Transverse colon (tissue), 4 donors: ENCODE data around the gene DSG2. TPM values are rescaled to one million over a fixed set of nuclear protein-coding genes. Genes with fewer than 3 reads are reported as not detected.

Experiments used
- DNase-seq: peaks from one replicate; pipeline ENCODE4 v3.0.0-alpha.2; 2019
- H3K27ac ChIP-seq, 4 donors: fragments of 200-600 bp; sonication (generic); 2 replicates each; pipeline ENCODE4 v1.5.1; 2016 to 2018; ENCODE audit warnings: inconsistent platforms in 4 of 4
- H3K27me3 ChIP-seq: fragments of 200-600 bp; sonication (generic); 2 replicates; pipeline ENCODE4 v1.5.1; 2017; ENCODE audit warnings: inconsistent platforms
- H3K36me3 ChIP-seq, 4 donors: fragments of 200-600 bp; sonication (generic); 2 replicates each; pipeline ENCODE4 v1.5.1; 2017 to 2019; ENCODE audit warnings: inconsistent platforms in 4 of 4
- H3K4me1 ChIP-seq, 4 donors: fragments of 200-600 bp; sonication (generic); 2 replicates each; pipeline ENCODE4 v1.5.1; 2017 to 2020; ENCODE audit warnings: inconsistent platforms in 4 of 4
- H3K4me3 ChIP-seq, 4 donors: fragments of 200-600 bp; sonication (generic); 1 replicate in 1 of 4; 2 replicates in 3 of 4; pipeline versions ENCODE4 v1.5.1 to v1.6.1; 2017 to 2019; ENCODE audit warnings: inconsistent platforms in 4 of 4
- H3K9me3 ChIP-seq, 2 donors: fragments of 200-600 bp; sonication (generic); 2 replicates each; pipeline ENCODE4 v1.5.1; 2017 to 2019; ENCODE audit warnings: inconsistent platforms in 2 of 2
- CTCF ChIP-seq, 5 experiments: fragments of 200-600 bp in 3 of 5; fragments of 450-650 bp in 2 of 5; sonication (generic) in 3 of 5; IDR thresholded peaks; 1 replicate in 2 of 5; 2 replicates in 3 of 5; pipeline ENCODE4 v1.5.1; 2016 to 2017; ENCODE audit warnings: antibody characterized with exemption in 5 of 5, inconsistent platforms in 3 of 5, mild to moderate bottlenecking in 2 of 5, moderate library complexity in 1 of 5
- EP300 ChIP-seq: sonication (generic); formaldehyde crosslinking; IDR thresholded peaks from one replicate; pipeline ENCODE4 v1.6.1; 2017; ENCODE audit warnings: antibody characterized with exemption, low read depth
- POLR2A ChIP-seq: fragments of 450-650 bp; IDR thresholded peaks from one replicate; pipeline ENCODE4 v1.6.1; 2016; ENCODE audit warnings: antibody characterized with exemption, mild to moderate bottlenecking, moderate library complexity
- POLR2AphosphoS5 ChIP-seq, 3 donors: sonication (generic); formaldehyde crosslinking; IDR thresholded peaks; one replicate each; pipeline ENCODE4 v1.6.1; 2016; ENCODE audit warnings: antibody characterized with exemption in 3 of 3
- WGBS, 2 donors: methylation state at CpG; one replicate each; pipeline ENCODE4 v1.1.5; 2018; ENCODE audit warnings: low coverage in 1 of 2; 5-methylcytosine and 5-hydroxymethylcytosine counted together
- in situ Hi-C, 4 donors: fragments of 200-750 bp; cut with MboI; loops; one replicate each; pipeline versions ENCODE4 v1.15.0 to v1.15.1; 2017; ENCODE audit warnings: low sequenced_read_pairs in 3 of 4, low pct_ligation_motif_present in 1 of 4, low pct_unique_long_range_greater_than_20kb in 1 of 4
- intact Hi-C: fragments of 100-400 bp; cut with DNase I; formaldehyde crosslinking; loops from one replicate; pipeline ENCODE4 v1.15.1; 2023; ENCODE audit warnings: low total_unique reads
- total RNA-seq, 4 donors: library from RNA; depleted of rRNA; stranded (reverse); fragments of >200 nt; gene quantifications; one replicate each; pipeline ENCODE4 v1.1.0, GENCODE V29; 2016

The DSG2 gene
- total RNA-seq, 4 donors from 2014 or later: 59.3 to 272 (median 198) TPM

- H3K36me3 ChIP-seq: no peaks in the 10 kb centered on the region
- H3K4me1 ChIP-seq: no peaks in the 10 kb centered on the region
- in situ Hi-C loops (no loop called here), intact Hi-C loops (no loop called here)
- no peaks in the 10 kb centered on the region for H3K27me3 ChIP-seq
- DNase-seq: no peak
- TF ChIP-seq EP300: no peak
- no peak for TF ChIP-seq POLR2A
- TF ChIP-seq POLR2AphosphoS5 (IDR thresholded peaks at IDR 0.05): no peak
- TF ChIP-seq CTCF (IDR thresholded peaks at IDR 0.05): no peak
- H3K4me3 ChIP-seq: no peak overlapping the region
- no peaks in the 10 kb centered on the region for H3K9me3 ChIP-seq
- 77 to 86% methylated on average over 5 to 9 of the region's 9 CpGs for WGBS, 2 donors
- no peak overlapping the region for H3K27ac ChIP-seq
These were observed 98.3 kb downstream of the DSG2 start for GRCh38 chr18:31596081-31596872.

- WGBS, 2 donors: 85 to 90% methylated on average over 2 to 13 of the region's 13 CpGs
- in situ Hi-C loops: no loop called here
- Histone ChIP-seq H3K27ac (no peak overlapping the region), H3K36me3 (no peaks in the 10 kb centered on the region), H3K4me3 (no peak overlapping the region), H3K9me3 (no peaks in the 10 kb centered on the region), H3K27me3 (no peaks in the 10 kb centered on the region), H3K4me1 (no peaks in the 10 kb centered on the region)
- DNase-seq: no peak
- intact Hi-C loops: no loop called here
- TF ChIP-seq EP300 (no peak), POLR2AphosphoS5 (IDR thresholded peaks at IDR 0.05) (no peak), CTCF (IDR thresholded peaks at IDR 0.05) (no peak)
These were observed 100.2 kb downstream of the DSG2 start for GRCh38 chr18:31598021-31598805.

Other genes with a start within 250 kb of the DSG2 start
- under 1 TPM in 1 of 4 donors, not detected in 3; 0.16 TPM for gene DSG1, start 180.0 kb upstream of the DSG2 start, total RNA-seq
- gene DSG4, start 121.4 kb upstream of the DSG2 start, total RNA-seq: not detected
- gene DSG3, start 50.4 kb upstream of the DSG2 start, total RNA-seq: under 1 TPM in 1 of 4 donors, not detected in 3; under 0.01 TPM
- gene TTR, start 93.7 kb downstream of the DSG2 start, total RNA-seq: under 1 TPM in 1 of 4 donors, not detected in 3; 0.41 TPM
- 1 to 10 TPM in 2 of 4 donors, under 1 TPM in 2; 0.40 to 3.0 (median 1.6) TPM for gene B4GALT6, start 186.4 kb downstream of the DSG2 start, total RNA-seq